K562 (cell line): ENCODE measurements around the gene HOXB8.

ENCODE experiments used
- ARNT ChIP-seq, 2 experiments: fragments of 450-650 bp; IDR thresholded peaks; 2 replicates each; pipeline ENCODE4 v1.6.1; 2016; ENCODE audit warnings: mild to moderate bottlenecking in 1 of 2
- CHD2 ChIP-seq: IDR thresholded peaks from 2 replicates; pipeline ENCODE4 v1.6.1; 2011; ENCODE audit warnings: low read depth, low read length
- CTCF ChIP-seq, 3 experiments: IDR thresholded peaks in 2 of 3; conservative IDR thresholded peaks in 1 of 3; 2 replicates each; pipeline ENCODE4 v1.5.1; 2011 to 2012; ENCODE audit warnings: low read length in 3 of 3, mild to moderate bottlenecking in 3 of 3, control low read depth in 2 of 3, improper control_type of control experiment in 1 of 3, inconsistent platforms in 1 of 3, low read depth in 1 of 3, mixed read lengths in 1 of 3, moderate library complexity in 1 of 3; ENCODE audit not compliant: insufficient read depth in 2 of 3
- E2F5 ChIP-seq: sonication (generic); formaldehyde crosslinking; IDR thresholded peaks from 2 replicates; pipeline ENCODE4 v1.8.0; 2022; ENCODE audit warnings: mild to moderate bottlenecking, missing genetic modification reagents
- ERF ChIP-seq: fragments of 450-650 bp; formaldehyde crosslinking; IDR thresholded peaks from 2 replicates; pipeline ENCODE4 v1.4.0; 2020; ENCODE audit warnings: mild to moderate bottlenecking, mixed read lengths
- EZH2 ChIP-seq: IDR thresholded peaks from 2 replicates; pipeline ENCODE4 v1.6.1; 2012; ENCODE audit warnings: low read depth, mild to moderate bottlenecking, inconsistent platforms, low read length, borderline replicate concordance
- GTF2F1 ChIP-seq: IDR thresholded peaks from 2 replicates; pipeline ENCODE4 v1.6.1; 2011; ENCODE audit warnings: low read depth, low read length, improper control_type of control experiment
- RAD21 ChIP-seq, 2 experiments: fragments of 250-450 bp in 1 of 2; fragments of 450-650 bp in 1 of 2; sonication (Bioruptor Pico) in 1 of 2; formaldehyde crosslinking in 1 of 2; IDR thresholded peaks in 1 of 2; conservative IDR thresholded peaks in 1 of 2; 2 replicates each; pipeline versions ENCODE4 v1.4.0 to v1.8.0; 2020 to 2022; ENCODE audit warnings: mild to moderate bottlenecking in 2 of 2, moderate library complexity in 1 of 2
- RNF2 ChIP-seq: sonication (generic); IDR thresholded peaks from 2 replicates; pipeline ENCODE4 v1.6.1; 2016
- SUPT5H ChIP-seq: fragments of 450-650 bp; IDR thresholded peaks from 2 replicates; pipeline ENCODE4 v1.6.1; 2016
- ZNF274 ChIP-seq: IDR thresholded peaks from 2 replicates; pipeline ENCODE4 v1.6.1; 2011; ENCODE audit warnings: low read depth, mild to moderate bottlenecking, low read length, moderate library complexity, borderline replicate concordance
- TF ChIP-seq, protein P1 (sequence below): fragments of 450-650 bp; IDR thresholded peaks from 2 replicates; pipeline ENCODE4 v1.6.1; 2016; ENCODE audit warnings: missing biosample characterization, missing genetic modification characterization

- TF ChIP-seq CHD2 (no peak), E2F5 (CRISPR knock-in tag) (no peak), ERF (CRISPR knock-in tag) (no peak), SUPT5H (no peak), ZNF274 (no peak), RAD21 (CRISPR knock-in tag; conservative IDR thresholded peaks at IDR 0.05 in 1 of 2, IDR thresholded peaks at IDR 0.05 in 1 of 2) (no peak), CTCF (IDR thresholded peaks at IDR 0.05 in 2 of 3, conservative IDR thresholded peaks at IDR 0.05 in 1 of 3; ENCODE audit: insufficient read depth in 2 of 3, low read depth in 1 of 3, low read length in 3 of 3) (no peak), ARNT (IDR thresholded peaks at IDR 0.05) (no peak), GTF2F1 (no peak), RNF2 (no peak), EZH2 (no peak)
- TF ChIP-seq, protein P1, sequence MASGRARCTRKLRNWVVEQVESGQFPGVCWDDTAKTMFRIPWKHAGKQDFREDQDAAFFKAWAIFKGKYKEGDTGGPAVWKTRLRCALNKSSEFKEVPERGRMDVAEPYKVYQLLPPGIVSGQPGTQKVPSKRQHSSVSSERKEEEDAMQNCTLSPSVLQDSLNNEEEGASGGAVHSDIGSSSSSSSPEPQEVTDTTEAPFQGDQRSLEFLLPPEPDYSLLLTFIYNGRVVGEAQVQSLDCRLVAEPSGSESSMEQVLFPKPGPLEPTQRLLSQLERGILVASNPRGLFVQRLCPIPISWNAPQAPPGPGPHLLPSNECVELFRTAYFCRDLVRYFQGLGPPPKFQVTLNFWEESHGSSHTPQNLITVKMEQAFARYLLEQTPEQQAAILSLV (tag): no peak
Measured at GRCh38 chr17:48583708-48584222, 31.3 kb downstream of the HOXB8 start.
